ENCODE data around the gene C10orf90.

The C10orf90 gene

GRCh38 chr10:126696684-126697083 lies 26.2 kb upstream of the C10orf90 start:
- Histone ChIP-seq H3K4me3 (no peak overlapping the region), H3K27me3 (no peaks in the 10 kb centered on the region), H3K9ac (no peak overlapping the region), H3K9me3 (peaks cover 7% of the 10 kb centered on the region; the same call in 1 of the 2 replicates), H3K4me2 (no peak overlapping the region), H3K27ac (no peak overlapping the region), H4K20me1 (no peaks in the 10 kb centered on the region), H3K36me3 (no peaks in the 10 kb centered on the region), H3K4me1 (no peaks in the 10 kb centered on the region)
- TF ChIP-seq Cebpa-rat (IDR thresholded peaks at IDR 0.05) = no peak

- TF ChIP-seq Cebpa-rat (IDR thresholded peaks at IDR 0.05) = no peak
- H3K9me3 ChIP-seq = peaks cover 7% of the 10 kb centered on the region; the same call in 1 of the 2 replicates
- no peak overlapping the region for H3K27ac ChIP-seq
- H3K27me3 ChIP-seq = no peaks in the 10 kb centered on the region
- H3K4me3 ChIP-seq = no peak overlapping the region
- H4K20me1 ChIP-seq = no peaks in the 10 kb centered on the region
- no peaks in the 10 kb centered on the region for H3K36me3 ChIP-seq
- H3K4me1 ChIP-seq = no peaks in the 10 kb centered on the region
- no peak overlapping the region for H3K9ac ChIP-seq
- H3K4me2 ChIP-seq = no peak overlapping the region
These were observed 21.0 kb upstream of the C10orf90 start for GRCh38 chr10:126691456-126691855.

- Histone ChIP-seq H3K27me3 (no peaks in the 10 kb centered on the region), H3K4me2 (no peak overlapping the region), H4K20me1 (no peaks in the 10 kb centered on the region), H3K36me3 (no peaks in the 10 kb centered on the region), H3K4me3 (no peak overlapping the region), H3K4me1 (no peaks in the 10 kb centered on the region), H3K9ac (no peak overlapping the region), H3K9me3 (peaks cover 7% of the 10 kb centered on the region; the same call in 1 of the 2 replicates), H3K27ac (no peak overlapping the region)
- no peak for TF ChIP-seq Cebpa-rat (IDR thresholded peaks at IDR 0.05)
These were observed 20.0 kb upstream of the C10orf90 start for GRCh38 chr10:126690534-126690933.

- Histone ChIP-seq H3K9me3 (peaks cover 1% of the 10 kb centered on the region; the same call in 1 of the 2 replicates), H3K4me2 (no peak overlapping the region), H4K20me1 (no peaks in the 10 kb centered on the region), H3K9ac (no peak overlapping the region), H3K36me3 (no peaks in the 10 kb centered on the region), H3K4me1 (no peaks in the 10 kb centered on the region), H3K27me3 (no peaks in the 10 kb centered on the region), H3K27ac (no peak overlapping the region), H3K4me3 (no peak overlapping the region)
- TF ChIP-seq Cebpa-rat (IDR thresholded peaks at IDR 0.05) = no peak
These were observed 19.0 kb upstream of the C10orf90 start for GRCh38 chr10:126689461-126689994.

- no peaks in the 10 kb centered on the region for H3K27me3 ChIP-seq
- no peak overlapping the region for H3K4me2 ChIP-seq
- H3K9ac ChIP-seq = no peak overlapping the region
- no peak overlapping the region for H3K4me3 ChIP-seq
- H3K9me3 ChIP-seq = no peaks in the 10 kb centered on the region; the same call in 1 of the 2 replicates
- no peaks in the 10 kb centered on the region for H4K20me1 ChIP-seq
- H3K4me1 ChIP-seq = no peaks in the 10 kb centered on the region
- H3K27ac ChIP-seq = no peak overlapping the region
- H3K36me3 ChIP-seq = no peaks in the 10 kb centered on the region
- TF ChIP-seq Cebpa-rat (IDR thresholded peaks at IDR 0.05) = no peak
These were observed 16.7 kb upstream of the C10orf90 start for GRCh38 chr10:126687121-126687606.

GRCh38 chr10:126686719-126687118 lies 16.2 kb upstream of the C10orf90 start:
- no peaks in the 10 kb centered on the region for H3K36me3 ChIP-seq
- no peaks in the 10 kb centered on the region for H4K20me1 ChIP-seq
- TF ChIP-seq Cebpa-rat (IDR thresholded peaks at IDR 0.05) = no peak
- no peak overlapping the region for H3K27ac ChIP-seq
- H3K4me1 ChIP-seq = no peaks in the 10 kb centered on the region
- H3K9ac ChIP-seq = no peak overlapping the region
- no peak overlapping the region for H3K4me3 ChIP-seq
- no peaks in the 10 kb centered on the region for H3K27me3 ChIP-seq
- H3K9me3 ChIP-seq = no peaks in the 10 kb centered on the region; the same call in 1 of the 2 replicates
- no peak overlapping the region for H3K4me2 ChIP-seq

GRCh38 chr10:126686268-126686667 lies 15.8 kb upstream of the C10orf90 start:
- H3K27me3 ChIP-seq = no peaks in the 10 kb centered on the region
- no peak for TF ChIP-seq Cebpa-rat (IDR thresholded peaks at IDR 0.05)
- H3K4me3 ChIP-seq = no peak overlapping the region
- H3K9me3 ChIP-seq = no peaks in the 10 kb centered on the region; the same call in 1 of the 2 replicates
- no peaks in the 10 kb centered on the region for H4K20me1 ChIP-seq
- H3K9ac ChIP-seq = no peak overlapping the region
- no peak overlapping the region for H3K27ac ChIP-seq
- H3K4me2 ChIP-seq = no peak overlapping the region
- no peaks in the 10 kb centered on the region for H3K4me1 ChIP-seq
- no peaks in the 10 kb centered on the region for H3K36me3 ChIP-seq

- no peak for TF ChIP-seq Cebpa-rat (IDR thresholded peaks at IDR 0.05)
- Histone ChIP-seq H3K4me2 (no peak overlapping the region), H3K9me3 (no peaks in the 10 kb centered on the region), H4K20me1 (no peaks in the 10 kb centered on the region), H3K27me3 (no peaks in the 10 kb centered on the region), H3K4me3 (no peak overlapping the region), H3K36me3 (no peaks in the 10 kb centered on the region), H3K4me1 (no peaks in the 10 kb centered on the region), H3K27ac (no peak overlapping the region), H3K9ac (no peak overlapping the region)
These were observed 15.3 kb upstream of the C10orf90 start for GRCh38 chr10:126685756-126686155.

- TF ChIP-seq Cebpa-rat (IDR thresholded peaks at IDR 0.05) = no peak
- H3K27ac ChIP-seq = no peak overlapping the region
- H3K9me3 ChIP-seq = no peaks in the 10 kb centered on the region
These were observed 13.8 kb upstream of the C10orf90 start for GRCh38 chr10:126684171-126684745.

GRCh38 chr10:126683466-126683865 lies 13.0 kb upstream of the C10orf90 start:
- Histone ChIP-seq H4K20me1 (no peaks in the 10 kb centered on the region), H3K27me3 (no peaks in the 10 kb centered on the region), H3K4me3 (no peak overlapping the region), H3K4me1 (no peaks in the 10 kb centered on the region), H3K9ac (no peak overlapping the region), H3K36me3 (no peaks in the 10 kb centered on the region), H3K27ac (no peak overlapping the region), H3K9me3 (no peaks in the 10 kb centered on the region), H3K4me2 (no peak overlapping the region)
- no peak for TF ChIP-seq Cebpa-rat (IDR thresholded peaks at IDR 0.05)

More at GRCh38 chr10:126684171-126684745, 13.8 kb upstream of the C10orf90 start:
- H3K27me3 ChIP-seq = no peaks in the 10 kb centered on the region
- no peaks in the 10 kb centered on the region for H4K20me1 ChIP-seq
- no peaks in the 10 kb centered on the region for H3K36me3 ChIP-seq
- H3K4me2 ChIP-seq = no peak overlapping the region
- H3K4me3 ChIP-seq = no peak overlapping the region
- H3K4me1 ChIP-seq = no peaks in the 10 kb centered on the region
- H3K9ac ChIP-seq = no peak overlapping the region

All from BLaER1 (cell line).